Body of pancreas (tissue), 4 donors: ENCODE results near the gene SH2D5. TPM values are rescaled to one million over a fixed set of nuclear protein-coding genes. Genes with fewer than 3 reads are reported as not detected.

Experiments
- ATAC-seq: fragments of 150-250 bp; one replicate; pipeline ENCODE4 v1.9.1; 2016
- DNase-seq, 4 donors: peaks; one replicate each; pipeline ENCODE4 v3.0.0-alpha.2; 2019
- H3K27ac ChIP-seq, 4 donors: fragments of 200-600 bp; sonication (generic); 1 replicate in 3 of 4; 2 replicates in 1 of 4; pipeline versions ENCODE4 v1.5.1 to v1.6.1; 2016 to 2019; ENCODE audit warnings: mild to moderate bottlenecking in 1 of 4, mixed read lengths in 1 of 4, moderate library complexity in 1 of 4
- H3K27me3 ChIP-seq, 2 donors: fragments of 200-600 bp; sonication (generic); one replicate each; pipeline ENCODE4 v1.6.0; 2016; ENCODE audit warnings: mild to moderate bottlenecking in 1 of 2
- H3K36me3 ChIP-seq, 2 donors: fragments of 200-600 bp; sonication (generic); replicated peaks in 1 of 2; 2 replicates each; pipeline ENCODE4 v1.5.1; 2016; ENCODE audit warnings: low read depth in 2 of 2; ENCODE audit not compliant: insufficient read depth in 1 of 2
- H3K4me1 ChIP-seq: fragments of 200-600 bp; sonication (generic); one replicate; pipeline ENCODE4 v1.6.0; 2016
- H3K4me3 ChIP-seq, 2 donors: fragments of 200-600 bp; sonication (generic); 1 replicate in 1 of 2; 2 replicates in 1 of 2; pipeline ENCODE4 v1.5.1; 2016 to 2019
- H3K9me3 ChIP-seq, 3 donors: fragments of 200-600 bp; sonication (generic); 1 replicate in 2 of 3; 2 replicates in 1 of 3; pipeline ENCODE4 v1.5.1; 2016
- CTCF ChIP-seq, 7 experiments: fragments of 450-650 bp in 4 of 7; fragments of 200-600 bp in 3 of 7; sonication (generic) in 3 of 7; IDR thresholded peaks; one replicate each; pipeline ENCODE4 v1.5.1; 2016 to 2019; ENCODE audit warnings: antibody characterized with exemption in 7 of 7
- POLR2A ChIP-seq, 3 donors: fragments of 450-650 bp; IDR thresholded peaks; one replicate each; pipeline ENCODE4 v1.6.1; 2016; ENCODE audit warnings: antibody characterized with exemption in 3 of 3, mild to moderate bottlenecking in 2 of 3
- WGBS, 2 donors: methylation state at CpG; one replicate each; pipeline ENCODE4 v1.1.5; 2017; 5-methylcytosine and 5-hydroxymethylcytosine counted together
- intact Hi-C: fragments of 100-400 bp; cut with DNase I; formaldehyde crosslinking; loops from one replicate; pipeline ENCODE4 v1.15.1; 2023
- total RNA-seq, 2 donors: library from RNA; depleted of rRNA; stranded (reverse); fragments of >200 nt; gene quantifications; one replicate each; pipeline ENCODE4 v1.1.0, GENCODE V29; 2016

SH2D5 gene
- total RNA-seq, 2 donors from 2014 or later = not detected

- Histone ChIP-seq H3K4me3 (no peak overlapping the region), H3K36me3 (no peaks in the 10 kb centered on the region), H3K27ac (no peak overlapping the region), H3K27me3 (peaks cover 0 to 3% of the 10 kb centered on the region in 2 donors), H3K4me1 (peaks cover 8% of the 10 kb centered on the region), H3K9me3 (no peaks in the 10 kb centered on the region)
- no peak for DNase-seq
- ATAC-seq = no peak
- intact Hi-C loops = no loop called here
- WGBS, 2 donors = 81 to 83% methylated on average over 7 to 17 of the region's 17 CpGs
- no peak for TF ChIP-seq CTCF (IDR thresholded peaks at IDR 0.05)
- TF ChIP-seq POLR2A (IDR thresholded peaks at IDR 0.05) = no peak
These were observed 5.4 kb downstream of the SH2D5 start for GRCh38 chr1:20726932-20727745.

GRCh38 chr1:20726118-20726911, 6.2 kb downstream of the SH2D5 start:
- intact Hi-C loops = no loop called here
- ATAC-seq (no peak), DNase-seq (no peak)
- Histone ChIP-seq H3K9me3 (no peaks in the 10 kb centered on the region), H3K36me3 (no peaks in the 10 kb centered on the region), H3K4me3 (no peak overlapping the region), H3K4me1 (peaks cover 1% of the 10 kb centered on the region), H3K27me3 (peaks cover 0 to 1% of the 10 kb centered on the region in 2 donors), H3K27ac (no peak overlapping the region)
- 83 to 87% methylated on average over 7 to 24 of the region's 25 CpGs for WGBS, 2 donors
- no peak for TF ChIP-seq POLR2A (IDR thresholded peaks at IDR 0.05)
- no peak for TF ChIP-seq CTCF (IDR thresholded peaks at IDR 0.05)

- Histone ChIP-seq H3K9me3 (no peaks in the 10 kb centered on the region), H3K27me3 (no peaks in the 10 kb centered on the region), H3K27ac (no peak overlapping the region), H3K4me3 (no peak overlapping the region), H3K4me1 (no peaks in the 10 kb centered on the region), H3K36me3 (no peaks in the 10 kb centered on the region)
- DNase-seq (no peak), ATAC-seq (no peak)
- intact Hi-C loops = no loop called here
- 65 to 71% methylated on average over 18 to 27 of the region's 29 CpGs for WGBS, 2 donors
- no peak for TF ChIP-seq POLR2A (IDR thresholded peaks at IDR 0.05)
- TF ChIP-seq CTCF (IDR thresholded peaks at IDR 0.05) = no peak
These were observed 7.0 kb downstream of the SH2D5 start for GRCh38 chr1:20725189-20726117.

- Histone ChIP-seq H3K36me3 (no peaks in the 10 kb centered on the region), H3K4me3 (no peak overlapping the region), H3K27me3 (no peaks in the 10 kb centered on the region), H3K9me3 (no peaks in the 10 kb centered on the region), H3K4me1 (no peaks in the 10 kb centered on the region), H3K27ac (no peak overlapping the region)
- intact Hi-C loops = no loop called here
- TF ChIP-seq CTCF (IDR thresholded peaks at IDR 0.05) (no peak), POLR2A (IDR thresholded peaks at IDR 0.05) (no peak)
- DNase-seq (no peak), ATAC-seq (no peak)
- 86% methylated on average over 11 to 13 of the region's 17 CpGs for WGBS, 2 donors
These were observed 7.9 kb downstream of the SH2D5 start for GRCh38 chr1:20724364-20725188.
